OCI-LY7 (cell line): ENCODE data around the gene GSKIP. TPM values are rescaled to one million over a fixed set of nuclear protein-coding genes. Genes with fewer than 3 reads are reported as not detected.

Experiments used
- BruUV-seq: library from RNA; stranded (reverse); fragments of 400-500 nt; replicated peaks from 2 replicates; lab custom pipeline; 2021; lab: Mats Ljungman, UMichigan
- CTCF ChIA-PET: fragments of 300-600 bp; sonication (Branson Sonifier 250); formaldehyde crosslinking; loops from one replicate; lab custom pipeline; 2022; ENCODE audit warnings: antibody characterized with exemption; ENCODE audit not compliant: unreplicated experiment; lab: Charles Lee
- POLR2A ChIA-PET: fragments of 300-600 bp; sonication (Branson Sonifier 250); formaldehyde crosslinking; loops from one replicate; lab custom pipeline; 2022; ENCODE audit warnings: antibody characterized with exemption; lab: Charles Lee
- DNase-seq: peaks from one replicate; pipeline ENCODE4 v3.0.0-alpha.2; 2015; ENCODE audit warnings: low spot score
- H2AFZ ChIP-seq: fragments of 200-600 bp; sonication (generic), shearing (Covaris generic); 2 replicates; pipeline ENCODE4 v1.6.1; 2014; ENCODE audit warnings: mild to moderate bottlenecking, antibody characterized with exemption, low read length, moderate library complexity
- H3K27ac ChIP-seq: fragments of 200-600 bp; sonication (generic); 2 replicates; pipeline ENCODE4 v1.5.1; 2014; ENCODE audit warnings: mixed run types, low read depth, mild to moderate bottlenecking, moderate library complexity, low read length, inconsistent platforms; ENCODE audit not compliant: poor library complexity, severe bottlenecking
- H3K36me3 ChIP-seq: fragments of 200-600 bp; sonication (generic); 2 replicates; pipeline ENCODE4 v1.6.1; 2014; ENCODE audit warnings: mild to moderate bottlenecking, antibody characterized with exemption, low read length, moderate library complexity, mixed read lengths; ENCODE audit not compliant: insufficient read depth
- H3K4me1 ChIP-seq: fragments of 200-600 bp; sonication (generic); 2 replicates; pipeline ENCODE4 v1.5.1; 2014; ENCODE audit warnings: mild to moderate bottlenecking, low read length; ENCODE audit not compliant: insufficient read depth, poor library complexity, severe bottlenecking
- H3K4me2 ChIP-seq: fragments of 200-600 bp; sonication (generic); 2 replicates; pipeline ENCODE4 v1.6.1; 2014; ENCODE audit warnings: mild to moderate bottlenecking, low read length
- H3K4me3 ChIP-seq: fragments of 200-600 bp; sonication (generic); 2 replicates; pipeline ENCODE4 v1.5.1; 2014; ENCODE audit warnings: mild to moderate bottlenecking, low read depth, low read length; ENCODE audit not compliant: poor library complexity, severe bottlenecking
- H3K79me2 ChIP-seq: fragments of 200-600 bp; sonication (generic); 2 replicates; pipeline ENCODE4 v1.6.1; 2016; ENCODE audit warnings: low read depth, mild to moderate bottlenecking, low read length, moderate library complexity, mixed read lengths; ENCODE audit not compliant: insufficient read depth
- H3K9me2 ChIP-seq: fragments of 200-600 bp; sonication (generic); 2 replicates; pipeline ENCODE4 v1.6.1; 2016; ENCODE audit warnings: mild to moderate bottlenecking, low read length, mixed read lengths; ENCODE audit not compliant: insufficient read depth
- H3K9me3 ChIP-seq: fragments of 200-600 bp; sonication (generic); 2 replicates; pipeline ENCODE4 v1.6.1; 2014; ENCODE audit warnings: mild to moderate bottlenecking, mixed run types, low read length, mixed read lengths
- H4K20me1 ChIP-seq: fragments of 200-600 bp; sonication (generic); 2 replicates; pipeline ENCODE4 v1.6.1; 2014; ENCODE audit warnings: mild to moderate bottlenecking, antibody characterized with exemption, low read length, moderate library complexity, mixed read lengths; ENCODE audit not compliant: insufficient read depth
- CTCF ChIP-seq: fragments of 200-600 bp; sonication (generic); conservative IDR thresholded peaks from 2 replicates; pipeline ENCODE4 v1.5.1; 2014; ENCODE audit warnings: mild to moderate bottlenecking, antibody characterized with exemption, low read length, moderate library complexity, mixed read lengths
- EZH2phosphoT487 ChIP-seq: fragments of 200-600 bp; sonication (generic); IDR thresholded peaks from 2 replicates; pipeline ENCODE4 v1.6.1; 2018; ENCODE audit warnings: low read depth, borderline replicate concordance, mild to moderate bottlenecking, mixed run types, antibody characterized with exemption, low read length, moderate library complexity, mixed read lengths
- intact Hi-C: fragments of 100-400 bp; cut with micrococcal nuclease; formaldehyde crosslinking; loops from one replicate; pipeline ENCODE4 v1.10.0; 2022; ENCODE audit not compliant: unreplicated experiment
- total RNA-seq, 2 experiments: library from RNA; depleted of rRNA in 1 of 2; stranded (reverse); fragments of >200 nt in 1 of 2; shearing (Covaris generic) in 1 of 2; gene quantifications; 2 replicates each; pipeline ENCODE4 v1.2.3, GENCODE V29; 2014 to 2022

The GSKIP gene
- total RNA-seq, 2 experiments from 2014 or later, result 7.7 to 12.6 TPM

GRCh38 chr14:96393071-96393691, 29.9 kb downstream of the GSKIP start:
- Histone ChIP-seq H4K20me1 (no peaks in the 10 kb centered on the region), H3K9me2 (no peaks in the 10 kb centered on the region), H3K27ac (no peak overlapping the region), H3K9me3 (no peaks in the 10 kb centered on the region), H3K79me2 (no peaks in the 10 kb centered on the region), H2AFZ (no peak overlapping the region), H3K36me3 (no peaks in the 10 kb centered on the region), H3K4me3 (no peak overlapping the region), H3K4me1 (peaks cover 16% of the 10 kb centered on the region), H3K4me2 (no peak overlapping the region)
- ChIA-PET POLR2A (interaction anchor here (0.6 kb wide), 1 partner anchor 729 kb away, joined by 3 read pairs; no protein-coding TSS in a partner anchor), CTCF (no interaction called here)
- intact Hi-C loops, result no loop called here
- DNase-seq, result no peak
- BruUV-seq, result no TSS peak
- no peak for TF ChIP-seq CTCF
- no peak for TF ChIP-seq EZH2phosphoT487

GRCh38 chr14:96394047-96394815, 30.9 kb downstream of the GSKIP start:
- H3K27ac ChIP-seq, result no peak overlapping the region
- no peaks in the 10 kb centered on the region for H3K36me3 ChIP-seq
- ChIA-PET CTCF (no interaction called here), POLR2A (no interaction called here)
- peaks cover 16% of the 10 kb centered on the region for H3K4me1 ChIP-seq
- no peak for DNase-seq
- no peak overlapping the region for H3K4me2 ChIP-seq
- BruUV-seq, result no TSS peak
- no peaks in the 10 kb centered on the region for H3K9me2 ChIP-seq
- H3K4me3 ChIP-seq, result no peak overlapping the region
- TF ChIP-seq CTCF, result 0 out of 2 replicates have a peak, but pooled peaks have one; percentile 28
- TF ChIP-seq EZH2phosphoT487, result no peak
- intact Hi-C loops, result no loop called here
- H3K9me3 ChIP-seq, result no peaks in the 10 kb centered on the region
- H2AFZ ChIP-seq, result no peak overlapping the region
- H4K20me1 ChIP-seq, result no peaks in the 10 kb centered on the region
- no peaks in the 10 kb centered on the region for H3K79me2 ChIP-seq

GRCh38 chr14:96398432-96398831, 35.1 kb downstream of the GSKIP start:
- Histone ChIP-seq H4K20me1 (no peaks in the 10 kb centered on the region), H3K4me2 (no peak overlapping the region), H3K36me3 (no peaks in the 10 kb centered on the region), H3K27ac (no peak overlapping the region), H2AFZ (no peak overlapping the region), H3K4me1 (no peaks in the 10 kb centered on the region), H3K9me2 (no peaks in the 10 kb centered on the region), H3K4me3 (no peak overlapping the region), H3K9me3 (no peaks in the 10 kb centered on the region), H3K79me2 (no peaks in the 10 kb centered on the region)
- no peak for DNase-seq
- CTCF ChIA-PET, result no interaction called here
- TF ChIP-seq EZH2phosphoT487 (no peak), CTCF (no peak)
- intact Hi-C loops, result no loop called here
- BruUV-seq, result no TSS peak
- POLR2A ChIA-PET, result interaction anchor here (0.6 kb wide), 1 partner anchor 308 kb away, joined by 3 read pairs; no protein-coding TSS in a partner anchor
